Measurements from ENCODE around the gene KCNQ5. TPM values are rescaled to one million over a fixed set of nuclear protein-coding genes. Genes with fewer than 3 reads are reported as not detected.

KCNQ5 gene
- total RNA-seq, 6 donors from 2014 or later: 0.30 to 3.1 (median 0.32) TPM

DNA sequence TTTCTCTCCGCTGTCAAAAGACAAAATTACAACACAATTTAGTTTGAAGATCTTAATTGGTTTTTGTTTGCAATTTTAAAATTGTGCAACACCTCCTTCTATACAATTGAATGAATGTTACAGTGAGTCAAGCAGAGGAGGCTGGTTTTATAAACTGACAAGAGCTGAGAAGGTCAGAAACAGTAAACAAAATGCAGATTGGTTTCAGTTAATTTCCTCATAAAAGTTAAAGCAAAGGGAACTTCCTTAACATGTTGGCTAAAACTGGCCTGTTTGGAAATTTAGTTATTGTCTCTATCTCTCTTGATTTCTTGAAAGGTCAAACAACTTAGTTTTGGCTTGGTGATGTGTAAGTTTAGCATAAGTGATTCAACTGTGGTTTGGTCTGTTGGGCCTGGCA, 581.2 kb downstream of the KCNQ5 start:
- no peak for TF ChIP-seq POLR2A (IDR thresholded peaks at IDR 0.05)
- TF ChIP-seq POLR2AphosphoS5 (IDR thresholded peaks at IDR 0.05): no peak
- TF ChIP-seq CTCF (IDR thresholded peaks at IDR 0.05): no peak
- no peak for TF ChIP-seq EP300 (IDR thresholded peaks at IDR 0.05)
- 76 to 79% methylated on average over 1 of the region's 1 CpG for WGBS, 2 donors

DNA sequence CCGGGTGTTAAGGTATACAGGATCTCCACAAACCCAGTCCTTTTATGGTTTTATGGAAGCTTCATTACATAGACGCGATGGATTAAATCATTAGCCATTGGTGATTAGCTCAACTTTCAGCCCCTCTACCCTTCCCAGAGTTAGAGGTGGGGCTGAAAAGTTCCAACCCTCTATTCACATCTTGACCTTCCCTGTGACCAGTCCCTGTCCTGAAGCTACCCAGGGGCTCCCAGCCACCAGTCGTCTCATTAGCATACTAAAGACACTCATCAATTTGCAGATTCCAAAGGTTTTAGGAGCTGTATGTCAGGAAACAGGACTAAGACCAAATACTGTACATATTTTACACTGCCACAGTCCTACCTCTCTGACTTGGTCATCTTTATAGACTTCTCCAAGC, 582.4 kb downstream of the KCNQ5 start:
- DNase-seq: no peak
- Histone ChIP-seq H3K36me3 (no peaks in the 10 kb centered on the region), H3K4me1 (no peaks in the 10 kb centered on the region), H3K27me3 (no peaks in the 10 kb centered on the region), H3K27ac (no peak overlapping the region), H3K4me3 (no peak overlapping the region), H3K9me3 (no peaks in the 10 kb centered on the region)
- 86 to 90% methylated on average over 4 of the region's 4 CpGs for WGBS, 2 donors
- ATAC-seq (ENCODE audit: low FRiP score in 2 of 2): no peak
- no peak for TF ChIP-seq EP300 (IDR thresholded peaks at IDR 0.05)
- TF ChIP-seq CTCF (IDR thresholded peaks at IDR 0.05): no peak
- TF ChIP-seq POLR2A (IDR thresholded peaks at IDR 0.05): no peak
- TF ChIP-seq POLR2AphosphoS5 (IDR thresholded peaks at IDR 0.05): no peak

More for the DNA sequence above, 581.2 kb downstream of the KCNQ5 start:
- Histone ChIP-seq H3K4me3 (no peak overlapping the region), H3K27ac (no peak overlapping the region), H3K9me3 (no peaks in the 10 kb centered on the region), H3K27me3 (no peaks in the 10 kb centered on the region), H3K4me1 (no peaks in the 10 kb centered on the region), H3K36me3 (no peaks in the 10 kb centered on the region)
- ATAC-seq (ENCODE audit: low FRiP score in 2 of 2): no peak
- no peak for DNase-seq

DNA sequence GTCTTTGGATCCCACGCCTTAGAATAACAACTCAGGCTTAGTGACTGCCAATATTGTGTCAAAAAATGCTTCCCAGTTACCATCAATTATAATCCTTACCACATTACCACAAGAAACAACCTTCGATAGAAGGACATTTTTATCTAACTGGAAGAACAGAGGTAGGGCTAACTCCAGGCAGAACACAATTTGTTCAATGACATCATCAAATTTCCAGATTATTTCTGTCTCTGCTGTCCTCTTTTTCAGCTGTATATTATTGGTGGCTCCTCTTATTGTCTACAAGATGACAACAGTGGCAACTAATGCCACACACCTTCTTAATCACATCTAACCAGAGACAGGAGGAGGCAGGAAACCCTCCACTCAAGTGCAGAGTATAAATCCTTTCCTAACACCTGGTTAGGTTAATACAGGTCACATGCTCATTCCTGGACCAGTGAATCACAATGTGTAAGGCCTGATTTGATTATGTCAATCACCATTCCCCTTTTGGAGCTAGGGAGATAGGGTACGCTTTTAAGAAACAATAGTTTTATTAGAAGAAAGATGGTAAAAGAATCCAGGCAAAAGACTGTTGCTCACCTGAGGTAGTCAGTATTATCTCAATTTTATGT, 585.5 kb downstream of the KCNQ5 start:
- Histone ChIP-seq H3K27ac (no peak overlapping the region), H3K36me3 (no peaks in the 10 kb centered on the region), H3K9me3 (no peaks in the 10 kb centered on the region), H3K27me3 (no peaks in the 10 kb centered on the region), H3K4me1 (no peaks in the 10 kb centered on the region), H3K4me3 (no peak overlapping the region)
- ATAC-seq (ENCODE audit: low FRiP score in 2 of 2) (no peak), DNase-seq (no peak)
- 90 to 91% methylated on average over 3 of the region's 3 CpGs for WGBS, 2 donors
- TF ChIP-seq CTCF (IDR thresholded peaks at IDR 0.05): no peak
- TF ChIP-seq POLR2A (IDR thresholded peaks at IDR 0.05): no peak
- TF ChIP-seq POLR2AphosphoS5 (IDR thresholded peaks at IDR 0.05): no peak
- no peak for TF ChIP-seq EP300 (IDR thresholded peaks at IDR 0.05)

DNA sequence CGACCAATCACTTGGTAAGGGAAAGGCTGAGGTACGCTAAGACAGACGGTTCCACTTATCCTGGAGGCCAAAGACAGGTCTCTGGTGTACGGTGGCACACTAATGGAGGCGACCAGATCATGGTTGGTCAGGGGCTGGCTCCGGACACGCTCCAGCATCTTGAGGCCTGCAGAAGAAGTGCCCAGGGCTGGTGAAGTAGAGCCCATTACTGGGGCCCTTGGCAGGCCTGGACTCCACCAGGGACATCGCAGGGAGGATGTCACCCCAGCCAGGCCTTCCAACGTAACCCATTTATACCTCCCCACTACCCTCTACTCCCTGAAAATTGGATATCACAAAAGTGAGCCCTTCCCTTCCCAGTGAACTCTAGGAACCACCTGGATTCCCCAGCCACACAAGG, 587.3 kb downstream of the KCNQ5 start:
- Histone ChIP-seq H3K9me3 (no peaks in the 10 kb centered on the region), H3K27ac (no peak overlapping the region), H3K27me3 (no peaks in the 10 kb centered on the region), H3K4me3 (no peak overlapping the region), H3K36me3 (no peaks in the 10 kb centered on the region), H3K4me1 (no peaks in the 10 kb centered on the region)
- TF ChIP-seq POLR2AphosphoS5 (IDR thresholded peaks at IDR 0.05) (no peak), CTCF (IDR thresholded peaks at IDR 0.05) (no peak), EP300 (IDR thresholded peaks at IDR 0.05) (no peak), POLR2A (IDR thresholded peaks at IDR 0.05) (no peak)
- ATAC-seq (ENCODE audit: low FRiP score in 2 of 2): no peak
- WGBS, 2 donors: 65 to 81% methylated on average over 9 of the region's 9 CpGs
- DNase-seq: no peak

- Histone ChIP-seq H3K36me3 (no peaks in the 10 kb centered on the region), H3K9me3 (no peaks in the 10 kb centered on the region), H3K4me1 (no peaks in the 10 kb centered on the region), H3K27me3 (no peaks in the 10 kb centered on the region), H3K4me3 (no peak overlapping the region), H3K27ac (no peak overlapping the region)
- no peak for ATAC-seq (ENCODE audit: low FRiP score in 2 of 2)
- no peak for TF ChIP-seq POLR2AphosphoS5 (IDR thresholded peaks at IDR 0.05)
- DNase-seq: no peak
- WGBS, 2 donors: 92 to 100% methylated on average over 2 of the region's 2 CpGs
These were observed 595.0 kb downstream of the KCNQ5 start for GRCh38 chr6:73216859-73217258.
